ENCODE data around the gene AGFG2. TPM values are rescaled to one million over a fixed set of nuclear protein-coding genes. Genes with fewer than 3 reads are reported as not detected.

AGFG2 gene
- polyA plus RNA-seq, 2 donors, result 15.8 to 37.9 TPM

DNA sequence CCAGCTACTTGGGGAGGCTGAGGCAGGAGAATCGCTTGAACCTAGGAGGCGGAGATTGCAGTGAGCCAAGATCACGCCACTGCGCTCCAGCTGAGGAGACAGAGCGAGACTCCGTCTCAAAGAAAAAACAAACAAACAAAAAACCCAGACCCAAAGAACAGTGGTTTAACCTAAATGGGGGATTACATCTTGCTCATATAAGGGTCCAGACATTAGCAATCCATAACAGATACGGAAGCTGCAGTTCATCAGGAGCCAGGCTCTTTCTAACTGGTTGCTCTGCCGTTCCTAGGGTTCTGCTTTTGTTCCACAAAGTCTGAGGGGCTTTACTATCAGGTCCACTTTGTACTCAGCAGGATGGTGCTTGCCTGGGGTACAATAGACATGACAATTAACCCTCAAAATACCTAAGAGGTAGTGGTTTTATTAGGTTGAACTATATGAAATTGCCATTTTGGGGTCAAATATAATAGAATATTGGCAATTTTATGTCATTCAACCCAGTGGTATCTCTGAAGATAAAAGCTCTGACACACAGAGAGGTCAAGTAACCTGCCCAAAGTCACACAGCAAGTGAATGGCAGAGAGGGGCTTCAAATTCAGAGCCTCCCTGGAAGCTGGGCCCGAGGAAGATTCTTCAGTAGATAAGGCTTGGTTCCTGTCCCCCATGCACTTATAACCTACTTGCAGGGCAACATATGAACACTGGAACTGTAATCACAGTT is 34.0 kb upstream of the AGFG2 start:
- Histone ChIP-seq H3K36me3 (ENCODE audit: control insufficient read depth in 2 of 2, insufficient read depth in 2 of 2, low read length in 1 of 2) (no peaks in the 10 kb centered on the region), H3K9me3 (ENCODE audit: control insufficient read depth in 2 of 2, insufficient read depth in 1 of 2, low read depth in 1 of 2, low read length in 1 of 2) (no peaks in the 10 kb centered on the region), H3K27me3 (ENCODE audit: control insufficient read depth in 1 of 2, insufficient read depth in 2 of 2, low read length in 2 of 2) (no peaks in the 10 kb centered on the region), H3K4me3 (ENCODE audit: low read depth in 1 of 2, low read length in 2 of 2) (no peak overlapping the region), H3K27ac (ENCODE audit: low read depth in 2 of 2, low read length in 1 of 2) (no peak overlapping the region), H3K4me1 (ENCODE audit: control insufficient read depth in 2 of 2, insufficient read depth in 2 of 2, low read length in 1 of 2) (no peaks in the 10 kb centered on the region)
- WGBS, 2 donors, result 91 to 98% methylated on average over 9 of the region's 9 CpGs

DNA sequence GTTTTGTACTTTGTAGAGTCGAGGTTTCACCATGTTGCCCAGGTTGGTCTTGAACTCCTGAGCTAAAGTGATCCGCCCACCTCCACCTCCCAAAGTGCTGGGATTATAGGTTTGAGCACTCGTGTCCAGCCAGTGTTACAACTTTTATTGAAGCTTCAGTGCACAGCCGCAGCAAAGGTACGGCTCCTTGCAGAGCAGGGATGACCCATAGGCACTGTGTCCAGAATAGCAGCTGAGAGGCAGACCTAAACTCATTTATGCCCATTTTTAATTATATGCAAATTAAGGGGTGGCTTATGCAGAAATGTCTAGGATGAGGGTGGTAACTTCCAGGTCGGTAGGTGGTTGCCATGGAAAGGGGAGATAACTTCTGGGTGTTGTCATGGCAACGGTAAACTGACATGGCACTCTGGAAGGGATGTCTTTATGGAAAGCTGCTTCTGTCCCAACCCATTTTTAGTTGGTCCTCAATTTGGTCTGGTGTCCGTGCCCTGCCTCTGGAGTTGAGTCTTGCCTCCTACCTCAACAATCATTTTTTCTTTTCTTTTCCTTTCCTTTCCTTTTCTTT is 32.6 kb upstream of the AGFG2 start:
- no peaks in the 10 kb centered on the region for H3K36me3 ChIP-seq (ENCODE audit: control insufficient read depth in 2 of 2, insufficient read depth in 2 of 2, low read length in 1 of 2)
- no peaks in the 10 kb centered on the region for H3K27me3 ChIP-seq (ENCODE audit: control insufficient read depth in 1 of 2, insufficient read depth in 2 of 2, low read length in 2 of 2)
- H3K9me3 ChIP-seq (ENCODE audit: control insufficient read depth in 2 of 2, insufficient read depth in 1 of 2, low read depth in 1 of 2, low read length in 1 of 2), result no peaks in the 10 kb centered on the region
- no peaks in the 10 kb centered on the region for H3K4me1 ChIP-seq (ENCODE audit: control insufficient read depth in 2 of 2, insufficient read depth in 2 of 2, low read length in 1 of 2)
- WGBS, 2 donors, result 67 to 68% methylated on average over 8 of the region's 8 CpGs
- no peak overlapping the region for H3K27ac ChIP-seq (ENCODE audit: low read depth in 2 of 2, low read length in 1 of 2)
- H3K4me3 ChIP-seq (ENCODE audit: low read depth in 1 of 2, low read length in 2 of 2), result no peak overlapping the region

DNA sequence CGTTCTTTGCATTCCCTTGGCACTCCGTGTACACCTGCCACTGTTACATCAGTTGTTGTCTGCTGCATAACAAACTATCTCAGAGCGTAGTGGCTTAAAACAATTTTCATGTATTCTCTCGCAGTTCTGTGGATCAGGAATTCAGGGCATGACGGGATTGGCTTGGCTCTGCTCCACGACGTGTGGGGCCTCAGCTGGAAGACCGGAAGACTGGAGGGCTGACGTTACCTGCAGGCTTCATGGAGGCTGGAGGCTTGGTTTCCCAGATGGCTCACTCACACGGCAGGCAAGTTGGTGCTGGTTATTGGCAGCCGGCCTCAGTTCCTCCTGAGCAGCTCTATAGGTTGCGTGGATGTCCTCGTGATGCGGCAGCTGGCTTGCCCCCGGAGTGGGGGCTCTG is 29.8 kb upstream of the AGFG2 start:
- no peak overlapping the region for H3K4me3 ChIP-seq (ENCODE audit: low read depth in 1 of 2, low read length in 2 of 2)
- no peaks in the 10 kb centered on the region for H3K9me3 ChIP-seq (ENCODE audit: control insufficient read depth in 2 of 2, insufficient read depth in 1 of 2, low read depth in 1 of 2, low read length in 1 of 2)
- no peaks in the 10 kb centered on the region for H3K4me1 ChIP-seq (ENCODE audit: control insufficient read depth in 2 of 2, insufficient read depth in 2 of 2, low read length in 1 of 2)
- no peaks in the 10 kb centered on the region for H3K36me3 ChIP-seq (ENCODE audit: control insufficient read depth in 2 of 2, insufficient read depth in 2 of 2, low read length in 1 of 2)
- H3K27ac ChIP-seq (ENCODE audit: low read depth in 2 of 2, low read length in 1 of 2), result peak overlapping the region in 1 of 2 donors; percentile 61
- 33 to 45% methylated on average over 15 of the region's 15 CpGs for WGBS, 2 donors
- no peaks in the 10 kb centered on the region for H3K27me3 ChIP-seq (ENCODE audit: control insufficient read depth in 1 of 2, insufficient read depth in 2 of 2, low read length in 2 of 2)

DNA sequence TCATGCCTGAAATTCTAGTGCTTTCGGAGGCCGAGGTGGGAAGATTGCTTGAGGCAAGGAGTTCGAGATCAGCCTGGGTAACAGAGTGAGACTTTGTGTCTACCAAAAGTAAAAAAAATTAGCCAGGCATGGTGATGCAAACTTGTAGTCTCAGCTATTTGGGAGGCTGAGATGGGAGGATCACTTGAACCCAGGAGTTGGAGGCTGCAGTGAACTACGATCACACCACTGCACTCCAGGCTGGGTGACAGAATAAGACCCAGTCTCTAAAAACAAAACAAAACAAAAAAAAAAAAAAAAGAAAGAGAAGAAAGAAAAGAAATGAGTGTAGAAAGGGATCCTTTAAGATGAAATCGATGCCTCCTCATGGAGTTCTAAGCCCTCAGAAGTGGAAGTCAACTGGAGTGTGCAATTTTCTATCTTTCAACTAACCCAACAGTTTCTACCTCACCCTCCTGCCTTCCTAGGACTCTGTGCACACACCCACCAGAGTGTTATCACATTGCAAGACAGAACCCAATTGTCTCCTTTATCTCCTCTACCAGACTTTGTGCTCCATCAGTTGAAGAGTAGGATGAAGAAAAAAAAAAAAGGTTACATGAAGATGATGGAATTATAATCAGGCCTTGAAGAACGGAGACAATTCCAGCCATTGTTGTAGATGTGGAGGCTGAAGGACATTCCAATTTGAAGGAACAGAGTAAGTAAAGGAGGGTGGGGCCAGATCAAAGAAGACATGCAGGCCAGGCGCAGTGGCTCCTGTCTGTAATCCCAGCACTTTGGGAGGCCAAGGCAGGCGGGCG is 28.4 kb upstream of the AGFG2 start:
- Histone ChIP-seq H3K27ac (ENCODE audit: low read depth in 2 of 2, low read length in 1 of 2) (no peak overlapping the region), H3K9me3 (ENCODE audit: control insufficient read depth in 2 of 2, insufficient read depth in 1 of 2, low read depth in 1 of 2, low read length in 1 of 2) (no peaks in the 10 kb centered on the region), H3K4me1 (ENCODE audit: control insufficient read depth in 2 of 2, insufficient read depth in 2 of 2, low read length in 1 of 2) (no peaks in the 10 kb centered on the region), H3K36me3 (ENCODE audit: control insufficient read depth in 2 of 2, insufficient read depth in 2 of 2, low read length in 1 of 2) (no peaks in the 10 kb centered on the region), H3K27me3 (ENCODE audit: control insufficient read depth in 1 of 2, insufficient read depth in 2 of 2, low read length in 2 of 2) (no peaks in the 10 kb centered on the region), H3K4me3 (ENCODE audit: low read depth in 1 of 2, low read length in 2 of 2) (no peak overlapping the region)
- 82 to 91% methylated on average over 9 of the region's 9 CpGs for WGBS, 2 donors

DNA sequence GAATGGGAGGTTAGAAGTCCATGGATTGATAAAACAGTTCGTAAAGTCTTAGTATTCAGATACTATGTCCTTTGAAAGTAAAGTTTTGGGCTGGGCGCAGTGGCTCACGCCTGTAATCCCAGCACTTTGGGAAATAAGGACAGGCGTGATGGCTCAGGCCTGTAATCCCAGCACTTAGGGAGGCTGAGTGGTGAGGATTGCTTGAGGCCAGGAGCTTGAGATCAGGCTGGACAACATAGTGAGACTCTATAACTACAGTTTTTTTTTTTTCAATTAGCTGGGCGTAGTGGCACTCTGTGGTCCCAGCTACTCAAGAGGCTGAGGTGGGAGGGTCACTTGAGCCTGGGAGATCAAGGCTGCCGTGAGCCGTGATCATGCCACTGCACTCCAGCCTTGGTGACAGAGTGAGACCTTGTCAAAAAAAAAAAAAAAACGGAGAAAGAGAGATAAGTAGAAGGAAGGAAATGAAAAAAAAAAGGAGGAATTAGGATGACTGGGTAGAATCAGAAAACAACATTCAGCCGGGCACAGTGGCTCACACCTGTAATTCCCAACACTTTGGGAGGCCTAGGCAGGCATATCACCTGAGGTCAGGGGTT is 25.7 kb upstream of the AGFG2 start:
- Histone ChIP-seq H3K27ac (ENCODE audit: low read depth in 2 of 2, low read length in 1 of 2) (no peak overlapping the region), H3K36me3 (ENCODE audit: control insufficient read depth in 2 of 2, insufficient read depth in 2 of 2, low read length in 1 of 2) (no peaks in the 10 kb centered on the region), H3K27me3 (ENCODE audit: control insufficient read depth in 1 of 2, insufficient read depth in 2 of 2, low read length in 2 of 2) (no peaks in the 10 kb centered on the region), H3K4me1 (ENCODE audit: control insufficient read depth in 2 of 2, insufficient read depth in 2 of 2, low read length in 1 of 2) (peaks cover 0 to 1% of the 10 kb centered on the region in 2 donors), H3K9me3 (ENCODE audit: control insufficient read depth in 2 of 2, insufficient read depth in 1 of 2, low read depth in 1 of 2, low read length in 1 of 2) (no peaks in the 10 kb centered on the region), H3K4me3 (ENCODE audit: low read depth in 1 of 2, low read length in 2 of 2) (no peak overlapping the region)
- 82 to 88% methylated on average over 9 of the region's 9 CpGs for WGBS, 2 donors

- 4 to 20% methylated on average over 2 of the region's 2 CpGs for WGBS, 2 donors
- Histone ChIP-seq H3K4me3 (ENCODE audit: low read depth in 1 of 2, low read length in 2 of 2) (no peak overlapping the region), H3K27me3 (ENCODE audit: control insufficient read depth in 1 of 2, insufficient read depth in 2 of 2, low read length in 2 of 2) (no peaks in the 10 kb centered on the region), H3K4me1 (ENCODE audit: control insufficient read depth in 2 of 2, insufficient read depth in 2 of 2, low read length in 1 of 2) (peaks cover 0 to 1% of the 10 kb centered on the region in 2 donors), H3K36me3 (ENCODE audit: control insufficient read depth in 2 of 2, insufficient read depth in 2 of 2, low read length in 1 of 2) (no peaks in the 10 kb centered on the region), H3K27ac (ENCODE audit: low read depth in 2 of 2, low read length in 1 of 2) (no peak overlapping the region), H3K9me3 (ENCODE audit: control insufficient read depth in 2 of 2, insufficient read depth in 1 of 2, low read depth in 1 of 2, low read length in 1 of 2) (no peaks in the 10 kb centered on the region)
These were observed 23.9 kb upstream of the AGFG2 start for GRCh38 chr7:100515072-100515532.

GRCh38 chr7:100516135-100516812 is 22.7 kb upstream of the AGFG2 start:
- no peaks in the 10 kb centered on the region for H3K9me3 ChIP-seq (ENCODE audit: control insufficient read depth in 2 of 2, insufficient read depth in 1 of 2, low read depth in 1 of 2, low read length in 1 of 2)
- H3K4me1 ChIP-seq (ENCODE audit: control insufficient read depth in 2 of 2, insufficient read depth in 2 of 2, low read length in 1 of 2), result peaks cover 0 to 1% of the 10 kb centered on the region in 2 donors
- H3K27me3 ChIP-seq (ENCODE audit: control insufficient read depth in 1 of 2, insufficient read depth in 2 of 2, low read length in 2 of 2), result no peaks in the 10 kb centered on the region
- 20 to 36% methylated on average over 4 of the region's 4 CpGs for WGBS, 2 donors
- no peaks in the 10 kb centered on the region for H3K36me3 ChIP-seq (ENCODE audit: control insufficient read depth in 2 of 2, insufficient read depth in 2 of 2, low read length in 1 of 2)
- peak overlapping the region; percentile 41 to 79 for H3K27ac ChIP-seq (ENCODE audit: low read depth in 2 of 2, low read length in 1 of 2)
- no peak overlapping the region for H3K4me3 ChIP-seq (ENCODE audit: low read depth in 1 of 2, low read length in 2 of 2)

GRCh38 chr7:100517305-100517704 is 21.7 kb upstream of the AGFG2 start:
- Histone ChIP-seq H3K27me3 (ENCODE audit: control insufficient read depth in 1 of 2, insufficient read depth in 2 of 2, low read length in 2 of 2) (no peaks in the 10 kb centered on the region), H3K4me1 (ENCODE audit: control insufficient read depth in 2 of 2, insufficient read depth in 2 of 2, low read length in 1 of 2) (peaks cover 0 to 1% of the 10 kb centered on the region in 2 donors), H3K4me3 (ENCODE audit: low read depth in 1 of 2, low read length in 2 of 2) (no peak overlapping the region), H3K27ac (ENCODE audit: low read depth in 2 of 2, low read length in 1 of 2) (no peak overlapping the region), H3K36me3 (ENCODE audit: control insufficient read depth in 2 of 2, insufficient read depth in 2 of 2, low read length in 1 of 2) (no peaks in the 10 kb centered on the region), H3K9me3 (ENCODE audit: control insufficient read depth in 2 of 2, insufficient read depth in 1 of 2, low read depth in 1 of 2, low read length in 1 of 2) (no peaks in the 10 kb centered on the region)
- WGBS, 2 donors, result 86 to 90% methylated on average over 2 of the region's 2 CpGs

GRCh38 chr7:100519580-100519979 is 19.4 kb upstream of the AGFG2 start:
- 87 to 90% methylated on average over 6 of the region's 6 CpGs for WGBS, 2 donors
- Histone ChIP-seq H3K4me3 (ENCODE audit: low read depth in 1 of 2, low read length in 2 of 2) (no peak overlapping the region), H3K36me3 (ENCODE audit: control insufficient read depth in 2 of 2, insufficient read depth in 2 of 2, low read length in 1 of 2) (no peaks in the 10 kb centered on the region), H3K27ac (ENCODE audit: low read depth in 2 of 2, low read length in 1 of 2) (no peak overlapping the region), H3K4me1 (ENCODE audit: control insufficient read depth in 2 of 2, insufficient read depth in 2 of 2, low read length in 1 of 2) (peaks cover 0 to 1% of the 10 kb centered on the region in 2 donors), H3K27me3 (ENCODE audit: control insufficient read depth in 1 of 2, insufficient read depth in 2 of 2, low read length in 2 of 2) (no peaks in the 10 kb centered on the region), H3K9me3 (ENCODE audit: control insufficient read depth in 2 of 2, insufficient read depth in 1 of 2, low read depth in 1 of 2, low read length in 1 of 2) (no peaks in the 10 kb centered on the region)

Measured in esophagus (tissue), 2 donors.